CD14-positive monocyte (primary cell): Measurements from ENCODE around the gene ZGPAT. TPM values are rescaled to one million over a fixed set of nuclear protein-coding genes. Genes with fewer than 3 reads are reported as not detected.

Source experiments
- DNase-seq, 3 donors: peaks; one replicate each; pipeline ENCODE4 v3.0.0-alpha.2; 2011 to 2022
- H2AFZ ChIP-seq: 2 replicates; pipeline ENCODE4 v1.6.0; 2012; ENCODE audit warnings: mild to moderate bottlenecking, low read depth, low read length, inconsistent platforms; ENCODE audit not compliant: insufficient read depth, poor library complexity, severe bottlenecking
- H3K27ac ChIP-seq, 2 donors: 1 replicate in 1 of 2; 2 replicates in 1 of 2; pipeline ENCODE4 v1.5.1; 2012 to 2013; ENCODE audit warnings: low read length in 2 of 2, control low read depth in 1 of 2, inconsistent platforms in 1 of 2, low read depth in 1 of 2, mild to moderate bottlenecking in 1 of 2
- H3K27me3 ChIP-seq, 2 donors: one replicate each; pipeline versions ENCODE4 v1.6.0 to v1.6.1; 2011 to 2013; ENCODE audit warnings: low read length in 2 of 2; ENCODE audit not compliant: control insufficient read depth in 2 of 2, insufficient read depth in 2 of 2
- H3K36me3 ChIP-seq, 2 donors: replicated peaks in 1 of 2; 1 replicate in 1 of 2; 2 replicates in 1 of 2; pipeline versions ENCODE4 v1.5.1 to v1.6.1; 2012 to 2013; ENCODE audit warnings: low read length in 2 of 2, control low read depth in 1 of 2, inconsistent platforms in 1 of 2, mild to moderate bottlenecking in 1 of 2; ENCODE audit not compliant: insufficient read depth in 2 of 2, control insufficient read depth in 1 of 2
- H3K4me1 ChIP-seq, 2 donors: 1 replicate in 1 of 2; 2 replicates in 1 of 2; pipeline versions ENCODE4 v1.5.1 to v1.6.1; 2012 to 2013; ENCODE audit warnings: low read length in 2 of 2, control low read depth in 1 of 2, inconsistent platforms in 1 of 2, mild to moderate bottlenecking in 1 of 2, moderate library complexity in 1 of 2; ENCODE audit not compliant: insufficient read depth in 2 of 2, control insufficient read depth in 1 of 2
- H3K4me2 ChIP-seq: replicated peaks from 2 replicates; pipeline ENCODE3; 2012; ENCODE audit warnings: low read length, moderate library complexity, mild to moderate bottlenecking; ENCODE audit not compliant: poor library complexity, severe bottlenecking; ENCODE audit errors: extremely low read depth
- H3K4me3 ChIP-seq, 3 experiments: fragments of 200-600 bp in 1 of 3; sonication (generic) in 1 of 3; replicated peaks in 1 of 3; 1 replicate in 2 of 3; 2 replicates in 1 of 3; pipeline ENCODE4 v1.5.1; 2011 to 2013; ENCODE audit warnings: low read length in 3 of 3, mild to moderate bottlenecking in 3 of 3, control low read depth in 2 of 3, low read depth in 2 of 3, inconsistent platforms in 1 of 3, moderate library complexity in 1 of 3
- H3K79me2 ChIP-seq: 2 replicates; pipeline ENCODE4 v1.6.0; 2012; ENCODE audit warnings: mild to moderate bottlenecking, control low read depth, inconsistent platforms, low read length, moderate library complexity; ENCODE audit not compliant: insufficient read depth
- H3K9ac ChIP-seq: 2 replicates; pipeline ENCODE4 v1.6.0; 2017; ENCODE audit warnings: low read length, mild to moderate bottlenecking; ENCODE audit not compliant: insufficient read depth, poor library complexity, severe bottlenecking
- H3K9me3 ChIP-seq, 2 donors: replicated peaks in 1 of 2; 1 replicate in 1 of 2; 2 replicates in 1 of 2; pipeline versions ENCODE4 v1.5.1 to v1.6.1; 2012 to 2013; ENCODE audit warnings: low read length in 2 of 2, control low read depth in 1 of 2; ENCODE audit not compliant: control insufficient read depth in 1 of 2, insufficient read depth in 1 of 2
- H4K20me1 ChIP-seq: 2 replicates; pipeline ENCODE4 v1.6.0; 2012; ENCODE audit warnings: mild to moderate bottlenecking, low read length, control low read depth, moderate library complexity; ENCODE audit not compliant: insufficient read depth
- H3K27ac Mint-ChIP-seq, 7 donors: one replicate each; pipeline ENCODE4 v1.8.0; 2020; ENCODE audit warnings: mild to moderate bottlenecking in 7 of 7, mixed read lengths in 7 of 7, moderate library complexity in 6 of 7, inconsistent platforms in 2 of 7
- H3K27me3 Mint-ChIP-seq, 3 donors: one replicate each; pipeline ENCODE4 v1.8.0; 2021 to 2022; ENCODE audit warnings: low read depth in 3 of 3, mild to moderate bottlenecking in 3 of 3, mixed read lengths in 3 of 3, moderate library complexity in 3 of 3, inconsistent platforms in 1 of 3
- H3K36me3 Mint-ChIP-seq, 2 donors: one replicate each; pipeline ENCODE4 v1.8.0; 2020; ENCODE audit warnings: mixed read lengths in 2 of 2, inconsistent platforms in 1 of 2, mild to moderate bottlenecking in 1 of 2
- H3K4me1 Mint-ChIP-seq: one replicate; pipeline ENCODE4 v1.8.0; 2020; ENCODE audit warnings: mild to moderate bottlenecking, mixed read lengths
- H3K4me3 Mint-ChIP-seq, 2 donors: one replicate each; pipeline ENCODE4 v1.8.0; 2020; ENCODE audit warnings: mild to moderate bottlenecking in 2 of 2, mixed read lengths in 2 of 2, moderate library complexity in 1 of 2
- H3K9me3 Mint-ChIP-seq, 7 donors: one replicate each; pipeline ENCODE4 v1.8.0; 2020 to 2022; ENCODE audit warnings: mixed read lengths in 7 of 7, mild to moderate bottlenecking in 6 of 7, moderate library complexity in 6 of 7, inconsistent platforms in 2 of 7
- WGBS: methylation state at CpG from one replicate; pipeline ENCODE4 v1.1.5; 2013; ENCODE audit warnings: missing lambda C conversion rate; ENCODE audit not compliant: insufficient coverage; 5-methylcytosine and 5-hydroxymethylcytosine counted together
- intact Hi-C, 2 donors: fragments of 100-400 bp; cut with micrococcal nuclease; formaldehyde crosslinking; loops; one replicate each; pipeline versions ENCODE4 v1.15.0 to v1.15.1; 2023
- polyA plus RNA-seq, 3 donors: library from polyadenylated mRNA; depleted of rRNA in 1 of 3; unstranded in 2 of 3; stranded (reverse) in 1 of 3; fragments of 300-500 nt in 2 of 3; fragments of >200 nt in 1 of 3; fragmentation: Illumina TruSeq in 2 of 3; gene quantifications; 1 replicate in 2 of 3; 2 replicates in 1 of 3; pipeline ENCODE4 v1.2.3, GENCODE V29; 2012 to 2021
- TF ChIP-seq, protein P1 (sequence below): fragments of 200-600 bp; IDR thresholded peaks from one replicate; pipeline ENCODE4 v1.8.0; 2022; ENCODE audit warnings: antibody characterized with exemption, mild to moderate bottlenecking

The ZGPAT gene
- polyA plus RNA-seq, 3 donors = 24.2 to 58.6 (median 28.3) TPM

DNA sequence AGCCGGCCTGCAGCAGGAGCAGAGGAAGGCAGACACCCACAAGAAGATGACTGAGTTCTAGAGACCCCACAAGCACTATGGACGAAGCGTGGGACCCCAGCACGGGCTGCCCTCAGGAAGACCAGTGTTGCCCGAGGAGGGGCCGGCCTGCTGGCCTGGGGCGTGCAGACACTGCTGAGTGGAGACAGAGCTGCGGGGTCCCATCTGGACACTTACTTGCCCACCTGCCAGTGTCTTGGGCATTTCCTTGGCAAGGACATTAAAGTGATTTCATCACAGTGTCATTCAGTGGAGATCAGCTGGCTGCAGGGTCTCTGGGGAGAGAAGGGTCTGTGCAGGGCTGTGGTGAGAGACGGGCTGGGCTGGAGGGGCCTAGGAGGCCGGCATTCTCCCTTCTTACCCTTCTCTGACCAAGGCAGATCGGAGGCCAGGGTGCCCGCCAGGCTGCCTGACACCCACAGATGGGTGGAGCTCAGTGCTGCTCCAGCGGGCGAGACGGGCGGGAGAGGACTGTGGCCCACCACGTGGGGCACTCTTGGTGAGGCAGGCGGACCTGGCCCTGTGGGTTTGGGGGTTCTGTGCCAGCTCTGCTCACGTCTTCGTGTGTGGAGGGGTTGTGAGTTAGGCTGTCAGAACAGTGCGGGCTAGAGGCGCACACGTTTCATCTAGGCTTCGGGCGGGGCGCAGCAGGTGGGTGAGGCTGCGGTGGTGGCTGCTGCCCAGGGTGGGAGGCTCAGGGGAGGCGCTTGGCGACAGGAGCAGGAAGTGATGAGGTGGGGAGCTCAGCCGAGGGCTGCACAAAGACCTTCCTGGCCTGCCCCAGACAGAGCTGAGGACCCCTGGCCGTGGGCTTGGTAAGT is 28.2 kb downstream of the ZGPAT start, which contains the start of gene LIME1:
LIME1 (plus strand) TSS at position 806 of the 860 bp plus-strand sequence. CDS start 886 bp downstream, outside the sequence.
- H3K36me3 Mint-ChIP-seq = peaks cover 0 to 30% of the 10 kb centered on the region in 2 donors
- no peak within 1 kb of the TSS for H3K27ac Mint-ChIP-seq
- peaks cover 30 to 40% of the 10 kb centered on the region in 2 donors for H3K4me1 ChIP-seq
- H4K20me1 ChIP-seq = peaks cover 78% of the 10 kb centered on the region
- peak within 1 kb of the TSS; percentile 34 to 63 for H3K4me3 Mint-ChIP-seq
- H3K9ac ChIP-seq = no peak within 1 kb of the TSS
- peaks cover 11% of the 10 kb centered on the region for H3K79me2 ChIP-seq
- no peak for DNase-seq
- TF ChIP-seq, protein P1, sequence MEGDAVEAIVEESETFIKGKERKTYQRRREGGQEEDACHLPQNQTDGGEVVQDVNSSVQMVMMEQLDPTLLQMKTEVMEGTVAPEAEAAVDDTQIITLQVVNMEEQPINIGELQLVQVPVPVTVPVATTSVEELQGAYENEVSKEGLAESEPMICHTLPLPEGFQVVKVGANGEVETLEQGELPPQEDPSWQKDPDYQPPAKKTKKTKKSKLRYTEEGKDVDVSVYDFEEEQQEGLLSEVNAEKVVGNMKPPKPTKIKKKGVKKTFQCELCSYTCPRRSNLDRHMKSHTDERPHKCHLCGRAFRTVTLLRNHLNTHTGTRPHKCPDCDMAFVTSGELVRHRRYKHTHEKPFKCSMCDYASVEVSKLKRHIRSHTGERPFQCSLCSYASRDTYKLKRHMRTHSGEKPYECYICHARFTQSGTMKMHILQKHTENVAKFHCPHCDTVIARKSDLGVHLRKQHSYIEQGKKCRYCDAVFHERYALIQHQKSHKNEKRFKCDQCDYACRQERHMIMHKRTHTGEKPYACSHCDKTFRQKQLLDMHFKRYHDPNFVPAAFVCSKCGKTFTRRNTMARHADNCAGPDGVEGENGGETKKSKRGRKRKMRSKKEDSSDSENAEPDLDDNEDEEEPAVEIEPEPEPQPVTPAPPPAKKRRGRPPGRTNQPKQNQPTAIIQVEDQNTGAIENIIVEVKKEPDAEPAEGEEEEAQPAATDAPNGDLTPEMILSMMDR = no peak
- H3K9me3 Mint-ChIP-seq = peaks cover 0 to 4% (median 0%) of the 10 kb centered on the region in 7 donors
- intact Hi-C loops = loop anchor here (5.0 kb wide), 2 partner anchors 94 to 164 kb away; partner anchors contain the start of gene HELZ2 (in 1 of the 2)
- H3K36me3 ChIP-seq = peaks cover 31 to 52% of the 10 kb centered on the region in 2 donors
- peak within 1 kb of the TSS; percentile 91 for H3K4me2 ChIP-seq
- WGBS = 48% methylated on average over 30 of the region's 31 CpGs
- no peak within 1 kb of the TSS for H3K4me3 ChIP-seq
- H3K4me1 Mint-ChIP-seq = peaks cover 20% of the 10 kb centered on the region
- no peak within 1 kb of the TSS for H2AFZ ChIP-seq
- H3K27ac ChIP-seq = no peak within 1 kb of the TSS
- peaks cover 8 to 26% of the 10 kb centered on the region in 2 donors for H3K27me3 ChIP-seq
- no peaks in the 10 kb centered on the region for H3K9me3 ChIP-seq
- H3K27me3 Mint-ChIP-seq = peaks cover 17 to 37% (median 25%) of the 10 kb centered on the region in 3 donors

DNA sequence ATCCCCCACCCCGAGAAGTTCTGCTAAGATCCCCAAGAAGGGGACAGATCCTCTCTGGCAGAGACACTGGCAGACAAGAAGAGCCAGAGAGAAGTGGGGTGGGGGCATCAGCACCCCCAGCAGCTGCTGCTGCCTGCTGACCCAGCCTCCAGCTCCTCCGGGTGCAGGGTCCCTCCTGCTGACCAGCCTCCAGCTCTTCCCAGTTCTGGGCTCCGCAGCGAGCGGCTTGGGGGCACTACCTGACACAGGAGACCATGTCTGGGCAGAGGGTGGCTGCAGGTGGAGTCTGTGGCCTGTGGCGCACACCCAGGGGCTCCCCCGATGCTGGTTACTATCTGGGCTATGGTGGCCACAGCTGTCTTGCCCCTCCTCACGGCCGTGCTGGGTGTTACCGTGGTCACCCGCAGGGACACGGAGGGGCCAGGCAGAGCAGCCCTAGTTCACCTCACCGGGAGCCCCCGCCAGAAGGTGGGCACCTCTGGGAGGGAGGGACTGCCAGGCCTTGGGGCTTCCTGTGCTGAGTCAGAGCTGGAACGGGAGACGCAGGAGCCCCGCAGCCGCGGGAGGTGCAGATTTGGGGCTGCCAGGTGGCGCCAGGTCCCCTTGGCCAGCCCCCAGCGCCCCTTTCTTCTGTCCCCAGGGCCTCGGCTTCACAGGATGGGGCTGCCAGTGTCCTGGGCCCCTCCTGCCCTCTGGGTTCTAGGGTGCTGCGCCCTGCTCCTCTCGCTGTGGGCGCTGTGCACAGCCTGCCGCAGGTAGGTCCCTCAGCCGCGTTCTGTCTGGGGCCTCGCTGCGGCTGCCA is 29.3 kb downstream of the ZGPAT start:
- Histone ChIP-seq H3K4me2 (peak overlapping the region; percentile 91), H3K79me2 (peaks cover 9% of the 10 kb centered on the region), H3K4me1 (peaks cover 35 to 47% of the 10 kb centered on the region in 2 donors), H2AFZ (no peak overlapping the region), H3K9ac (no peak overlapping the region), H3K9me3 (no peaks in the 10 kb centered on the region), H3K27me3 (peaks cover 8 to 26% of the 10 kb centered on the region in 2 donors), H3K27ac (no peak overlapping the region), H3K4me3 (no peak overlapping the region), H3K36me3 (peaks cover 31 to 42% of the 10 kb centered on the region in 2 donors), H4K20me1 (peaks cover 72% of the 10 kb centered on the region)
- Mint-ChIP-seq H3K4me3 (peak overlapping the region; percentile 34 to 63), H3K27ac (no peak overlapping the region), H3K4me1 (peaks cover 21% of the 10 kb centered on the region), H3K27me3 (peaks cover 17 to 37% (median 25%) of the 10 kb centered on the region in 3 donors), H3K9me3 (peaks cover 0 to 4% (median 0%) of the 10 kb centered on the region in 7 donors), H3K36me3 (peaks cover 0 to 30% of the 10 kb centered on the region in 2 donors)
- intact Hi-C loops = loop anchor here (5.0 kb wide), 2 partner anchors 95 to 165 kb away; partner anchors contain the start of gene HELZ2 (in 1 of the 2)
- WGBS = 20% methylated on average over 30 of the region's 30 CpGs
- DNase-seq = no peak
- TF ChIP-seq, protein P1 = no peak
